HG03159 (cell line): Measurements from ENCODE around the gene FAM3A.

Experiments used
- ATAC-seq: cut with Tn5 transposase; IDR thresholded peaks from one replicate; pipeline ENCODE4 v1.9.1; 2021; ENCODE audit warnings: mild to moderate bottlenecking, moderate library complexity; ENCODE audit not compliant: unreplicated experiment

FAM3A gene

DNA sequence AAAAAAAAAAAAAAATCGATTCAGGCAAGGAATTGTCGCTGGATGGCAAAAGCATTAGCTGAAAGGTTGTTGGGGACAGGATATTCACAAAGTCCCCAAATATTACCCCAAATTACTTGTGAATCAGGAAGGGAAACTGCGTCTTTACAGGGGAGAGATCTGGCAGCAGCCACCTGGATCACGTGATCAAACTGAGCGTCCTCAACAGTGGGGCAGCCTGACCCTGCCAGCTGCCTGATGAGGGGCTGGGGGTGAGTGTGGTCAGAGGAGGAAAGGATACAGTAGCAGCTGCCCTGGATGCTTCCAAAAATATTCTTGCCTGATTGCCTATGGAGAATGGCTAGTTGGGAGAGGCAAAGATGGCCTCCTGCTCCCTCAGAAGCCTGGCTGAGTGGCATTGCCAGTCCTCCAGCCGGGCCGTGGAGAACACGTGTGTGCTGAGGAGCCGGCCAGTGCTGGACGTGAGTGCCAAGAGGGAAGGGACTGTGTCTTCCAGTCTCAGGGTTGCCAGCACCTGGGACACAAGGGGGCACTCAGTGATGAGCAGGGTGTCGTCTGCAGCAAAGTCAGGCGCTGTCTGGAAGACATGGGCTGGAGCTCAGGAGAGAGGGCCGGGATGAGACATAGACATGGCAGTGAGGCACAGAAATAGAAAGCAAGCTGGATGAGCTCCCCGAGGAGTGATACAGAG is 34.0 kb downstream of the FAM3A start:
- ATAC-seq = no peak

- ATAC-seq = no peak
Measured at GRCh38 chrX:154481195-154481594, 34.8 kb downstream of the FAM3A start.

DNA sequence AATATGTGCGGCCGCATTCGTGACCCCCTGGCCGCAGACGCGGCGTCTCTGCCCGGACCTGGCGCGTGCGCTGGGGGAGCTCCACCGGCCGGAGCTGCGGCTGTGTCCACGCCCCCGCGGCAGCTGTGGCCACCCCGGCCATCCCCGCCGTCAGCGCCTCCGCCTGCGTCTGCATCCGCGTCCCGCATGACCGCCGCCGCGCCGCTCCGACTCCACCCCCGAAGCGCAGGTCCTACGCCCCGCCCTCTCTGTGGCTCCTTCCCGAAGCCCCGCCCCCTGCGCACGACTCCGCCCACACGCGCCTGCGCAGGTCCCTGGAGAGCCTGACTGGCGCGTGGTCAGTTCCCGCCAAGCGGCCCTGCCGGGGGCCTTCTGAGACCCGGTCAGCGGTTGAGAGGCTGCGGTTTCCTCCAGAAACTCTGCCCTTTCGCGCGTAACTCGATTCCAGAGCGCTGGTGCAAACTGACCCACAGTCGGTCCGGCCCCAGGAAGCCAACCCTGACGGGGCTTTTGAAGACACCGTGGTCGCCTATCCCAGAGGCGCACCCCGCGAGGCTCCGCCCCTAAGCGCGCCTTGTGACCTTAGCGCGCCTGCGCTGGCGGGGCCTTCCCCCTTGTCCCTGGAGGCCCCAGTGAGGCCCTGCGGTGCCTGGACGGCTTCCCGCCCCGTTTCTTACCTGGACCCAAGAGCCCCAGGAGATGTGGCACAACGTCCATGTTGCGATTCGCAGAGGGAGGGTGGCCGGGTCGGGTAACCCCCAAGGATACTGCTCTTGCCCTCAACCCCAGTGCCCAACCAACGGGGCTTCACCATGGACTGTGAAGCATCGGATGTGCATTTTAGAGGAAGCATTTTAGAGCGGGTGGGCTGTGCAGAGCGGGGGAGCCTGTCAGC is 37.1 kb downstream of the FAM3A start, which contains the start of gene LAGE3:
LAGE3 (minus strand) TSS at position 554 of the 895 bp plus-strand sequence; CDS start at position 188, 366 bp downstream.
- ATAC-seq = peak; percentile 81

DNA sequence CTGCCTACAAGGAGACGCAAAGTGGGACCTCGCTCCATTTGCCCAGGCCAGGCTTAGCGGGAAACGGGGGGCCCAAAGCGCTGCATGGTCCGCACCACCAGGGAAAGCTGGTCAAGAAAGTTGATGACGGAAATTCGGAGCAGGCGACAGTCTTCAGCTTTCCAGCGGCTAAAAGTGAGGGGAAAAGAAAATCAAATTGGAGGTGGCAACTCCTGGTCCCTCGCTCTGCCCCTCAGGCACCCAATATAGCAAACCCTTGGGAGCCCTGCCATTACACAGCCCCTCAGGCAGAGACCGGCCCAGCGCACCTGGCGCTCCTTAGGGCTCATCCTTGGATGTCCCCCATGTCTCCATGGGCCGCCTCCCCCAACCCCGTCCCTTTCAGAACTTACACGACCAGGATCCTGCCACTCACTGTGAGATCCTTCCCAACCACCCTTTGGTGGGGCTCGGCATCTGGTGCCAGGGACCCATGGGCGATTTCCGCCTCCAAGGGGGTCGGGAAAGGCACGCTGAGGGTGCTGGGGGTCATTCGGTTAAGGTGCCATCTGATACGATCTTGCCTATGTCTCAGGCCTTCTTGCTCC is 38.0 kb downstream of the FAM3A start:
- ATAC-seq = no peak

DNA sequence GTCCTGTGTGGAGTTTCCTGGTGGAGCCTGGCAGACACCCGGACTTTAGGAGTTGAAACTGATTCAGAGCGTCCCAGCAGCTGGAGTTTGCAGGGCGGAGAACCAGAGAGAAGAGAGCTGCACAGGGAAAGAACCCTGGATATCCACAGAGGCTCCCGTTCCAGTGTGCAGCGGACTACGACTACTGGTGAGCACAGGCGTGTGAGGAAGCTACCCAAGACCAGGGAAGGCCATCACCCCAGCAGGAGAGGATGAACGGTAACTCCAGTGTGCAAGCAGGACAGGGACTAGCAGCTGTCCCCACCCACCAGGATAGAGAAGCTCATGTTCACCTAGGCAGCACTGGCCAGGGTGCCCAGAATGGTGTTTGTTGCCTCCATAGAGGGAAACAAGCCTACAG is 39.2 kb downstream of the FAM3A start:
- no peak for ATAC-seq

DNA sequence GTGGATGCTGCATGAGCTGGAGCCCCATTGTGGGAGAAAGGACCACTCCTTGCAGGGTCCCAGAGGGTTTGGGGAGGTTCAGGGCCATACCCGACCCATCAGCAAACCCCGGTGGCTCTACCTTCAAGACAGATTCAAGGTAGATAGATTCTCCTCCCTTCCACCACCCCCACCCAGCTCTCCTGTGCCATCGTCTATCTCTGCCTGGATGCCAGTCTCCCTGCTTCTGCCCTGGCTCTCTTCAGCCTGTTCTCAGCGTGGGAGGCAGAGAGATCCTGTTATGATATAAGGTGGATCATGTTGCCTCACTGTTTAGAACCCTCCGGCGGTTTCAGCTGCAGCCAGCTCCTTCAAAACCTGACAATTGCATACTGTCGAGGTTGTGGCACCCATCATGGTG is 42.3 kb downstream of the FAM3A start:
- no peak for ATAC-seq

GRCh38 chrX:154472685-154473632 is 43.1 kb downstream of the FAM3A start:
- no peak for ATAC-seq

DNA sequence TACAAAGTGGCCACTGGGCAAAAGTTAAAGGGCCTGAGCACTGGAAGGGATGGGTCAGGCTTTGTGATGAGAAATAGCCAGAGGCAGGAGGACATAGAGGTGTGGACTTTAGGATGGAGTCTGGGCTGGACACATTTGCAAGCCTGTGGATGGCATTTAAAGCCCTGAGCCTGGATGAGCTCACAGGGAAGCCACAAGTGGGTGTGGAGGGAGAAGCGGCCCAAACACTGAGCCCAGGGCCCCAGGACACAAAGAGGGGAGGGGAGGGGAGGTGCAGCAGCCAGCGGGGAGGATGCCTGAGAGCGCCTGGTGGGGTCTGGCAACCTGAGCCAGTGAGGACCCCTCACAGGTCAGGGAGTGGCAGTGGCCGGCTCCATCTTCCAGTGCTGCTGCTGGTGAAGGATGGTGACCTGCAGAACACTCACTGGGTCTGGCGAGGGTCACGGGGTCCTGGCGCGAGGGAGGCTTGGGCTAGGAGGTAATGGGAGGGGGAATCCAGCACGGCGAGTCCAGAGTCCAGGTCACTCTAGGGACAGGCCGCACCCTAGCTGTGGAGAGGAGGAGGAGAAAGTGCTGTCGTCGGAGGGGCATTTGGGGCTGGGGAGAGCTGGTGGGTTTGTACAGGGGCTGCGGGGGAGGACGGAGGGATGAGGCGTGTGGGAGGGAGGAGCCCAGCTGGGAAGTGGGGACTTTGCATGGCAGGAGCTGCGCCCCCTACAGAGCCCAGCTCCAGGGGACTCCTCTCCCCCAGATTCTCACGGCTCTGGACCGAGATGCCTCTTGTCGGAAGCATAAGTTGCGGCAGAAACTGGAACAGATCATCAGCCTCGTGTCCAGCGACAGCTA is 44.0 kb downstream of the FAM3A start:
- ATAC-seq = no peak

- no peak for ATAC-seq
Measured at GRCh38 chrX:154470914-154471568, 45.0 kb downstream of the FAM3A start.

- no peak for ATAC-seq
Measured at GRCh38 chrX:154470434-154470833, 45.6 kb downstream of the FAM3A start.

DNA sequence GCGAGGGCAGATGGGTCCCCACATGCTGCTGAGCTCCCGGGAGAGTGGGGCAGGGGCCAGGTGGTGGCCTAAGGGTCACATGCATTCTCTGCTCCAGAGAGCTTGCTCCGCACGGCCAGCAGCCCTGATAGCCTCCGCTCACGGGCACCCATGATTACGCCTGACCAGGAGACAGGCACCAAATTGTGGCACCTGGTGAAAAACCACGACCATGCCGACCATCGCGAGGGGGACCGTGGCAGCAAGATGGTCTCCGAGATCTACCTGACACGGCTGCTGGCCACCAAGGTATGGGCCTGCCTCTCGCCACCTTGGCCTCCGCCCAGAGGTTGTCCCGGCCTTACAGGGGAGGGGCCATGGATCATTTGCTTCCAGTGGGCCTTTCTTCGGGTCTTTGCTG is 46.2 kb downstream of the FAM3A start:
- no peak for ATAC-seq

- ATAC-seq = no peak
Measured at GRCh38 chrX:154469114-154469513, 46.9 kb downstream of the FAM3A start.

DNA sequence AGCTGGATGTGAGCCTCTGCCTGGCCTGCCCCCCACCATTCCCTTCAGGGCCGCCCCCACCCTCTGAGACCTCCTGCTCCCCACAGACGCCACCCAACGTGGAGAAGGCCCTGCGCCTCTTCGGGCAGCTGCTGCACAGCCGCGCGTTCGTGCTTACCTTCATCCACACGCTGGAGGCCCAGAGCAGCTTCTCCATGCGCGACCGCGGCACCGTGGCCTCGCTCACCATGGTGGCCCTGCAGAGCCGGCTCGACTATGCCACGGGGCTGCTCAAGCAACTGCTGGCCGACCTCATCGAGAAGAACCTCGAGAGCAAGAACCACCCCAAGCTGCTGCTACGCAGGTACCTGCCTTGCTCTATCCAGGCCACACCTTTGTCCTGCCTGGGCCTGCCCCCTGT is 47.8 kb downstream of the FAM3A start:
- ATAC-seq = no peak

- ATAC-seq = no peak
Measured at GRCh38 chrX:154467556-154467955, 48.5 kb downstream of the FAM3A start.

DNA sequence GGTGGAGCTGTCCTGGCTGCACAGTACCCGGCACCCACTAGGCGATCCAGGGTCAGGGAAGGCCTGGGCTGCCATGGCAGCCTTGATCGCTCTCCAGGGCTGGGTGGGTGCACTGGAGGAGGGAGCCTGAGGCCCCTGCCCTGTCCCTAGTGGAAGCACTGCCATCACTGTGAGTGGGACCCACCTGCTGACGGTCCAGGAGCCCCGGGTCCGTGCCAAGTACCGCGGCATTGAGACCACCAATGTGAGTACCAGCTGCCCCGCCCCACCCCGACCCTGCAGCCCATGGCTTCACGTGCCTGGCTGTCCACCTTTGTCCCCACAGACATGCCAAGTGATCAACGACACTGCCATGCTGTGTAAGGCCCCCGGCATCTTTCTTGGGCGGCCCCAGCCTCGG is 49.1 kb downstream of the FAM3A start:
- no peak for ATAC-seq

DNA sequence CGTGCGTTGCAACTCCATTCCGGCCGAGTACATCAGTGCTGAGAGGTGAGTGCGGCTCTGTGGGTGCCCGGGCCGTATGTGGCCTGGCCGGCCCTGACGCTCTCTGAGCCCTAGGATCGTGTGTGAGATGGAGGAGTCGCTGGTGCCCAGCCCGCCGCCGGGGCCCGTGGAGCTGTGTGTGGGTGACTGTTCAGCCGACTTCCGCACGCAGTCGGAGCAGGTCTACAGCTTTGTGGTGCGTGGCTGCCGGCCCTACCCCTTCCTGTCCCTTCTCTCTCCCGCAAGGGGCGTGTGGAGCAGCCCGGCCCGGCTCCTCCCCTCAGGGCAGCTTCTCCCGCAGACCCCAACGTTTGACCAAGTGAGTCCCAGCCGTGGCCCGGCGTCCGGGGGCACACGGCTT is 50.0 kb downstream of the FAM3A start:
- ATAC-seq = no peak

GRCh38 chrX:154465601-154466000 is 50.4 kb downstream of the FAM3A start:
- no peak for ATAC-seq

- ATAC-seq = no peak
Measured at GRCh38 chrX:154464806-154465365, 51.1 kb downstream of the FAM3A start.
